Hematopoietic multipotent progenitor cell treated with erythropoietin and hydrocortisone succinate and interleukin-3 and kit ligand, for 6 days (in vitro differentiated cells): Measurements from ENCODE around the gene FCN3.
A peak's percentile ranks its signal among the peaks of the same experiment; 100 is the strongest.
"Not testable (repeated sequence)": the region's sequence is repeated elsewhere in the genome, so short reads cannot be mapped to it uniquely, and the experiment has no call there.

Source experiments
- DNase-seq: peaks from one replicate; pipeline ENCODE4 v3.0.0-alpha.2; 2015

The FCN3 gene

GRCh38 chr1:27374362-27375086 is at the start of gene FCN3:
Gene FCN3 (minus strand): TSS chr1:27374824. CDS start chr1:27374818, 6 bp downstream.
- no peak for DNase-seq

GRCh38 chr1:27423709-27424108 is 49.1 kb upstream of the FCN3 start:
- no peak for DNase-seq

DNA sequence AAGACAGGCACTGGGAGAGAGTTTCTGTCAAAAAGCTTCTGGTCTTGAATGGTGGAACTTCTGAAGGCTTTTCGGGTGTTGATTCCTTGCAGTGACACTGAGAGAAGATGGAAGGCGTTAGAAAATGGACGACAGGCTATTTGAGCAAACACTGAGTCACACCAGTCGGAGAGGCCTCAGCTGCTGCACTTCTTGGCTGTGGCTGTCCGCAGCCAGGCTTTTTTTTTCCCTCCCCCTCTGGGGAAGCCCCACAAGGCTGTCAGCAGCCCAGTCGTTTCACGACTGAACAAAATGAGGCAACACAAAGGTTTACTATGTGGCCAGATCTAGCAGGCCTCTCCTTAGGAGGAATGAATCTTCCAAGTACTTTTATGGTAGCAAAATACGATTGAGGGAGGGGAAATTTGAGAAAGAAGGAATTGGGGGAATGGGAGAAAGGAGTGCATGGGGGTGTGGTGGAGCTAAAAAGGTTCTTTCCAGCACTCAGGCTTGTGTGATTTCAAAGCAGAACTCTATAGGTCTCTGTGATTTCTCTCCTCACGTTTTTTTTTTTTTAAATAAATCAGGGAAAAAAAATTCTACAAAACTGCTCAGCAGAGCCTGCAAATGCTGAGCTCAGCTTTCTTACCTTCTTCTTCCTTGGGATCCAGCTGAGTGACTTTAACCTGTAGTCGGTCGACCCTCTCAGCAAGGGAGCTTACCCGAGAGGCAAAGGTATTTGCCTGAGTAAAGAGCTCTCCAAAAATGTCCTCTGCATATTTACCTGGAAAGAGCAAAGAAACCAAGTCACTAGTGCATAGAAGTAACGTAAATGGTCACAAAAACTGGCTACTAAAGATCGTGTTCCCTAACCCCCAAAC is 43.9 kb upstream of the FCN3 start:
- no peak for DNase-seq

- no peak for DNase-seq
These were observed 43.1 kb upstream of the FCN3 start for GRCh38 chr1:27417713-27418112.

DNA sequence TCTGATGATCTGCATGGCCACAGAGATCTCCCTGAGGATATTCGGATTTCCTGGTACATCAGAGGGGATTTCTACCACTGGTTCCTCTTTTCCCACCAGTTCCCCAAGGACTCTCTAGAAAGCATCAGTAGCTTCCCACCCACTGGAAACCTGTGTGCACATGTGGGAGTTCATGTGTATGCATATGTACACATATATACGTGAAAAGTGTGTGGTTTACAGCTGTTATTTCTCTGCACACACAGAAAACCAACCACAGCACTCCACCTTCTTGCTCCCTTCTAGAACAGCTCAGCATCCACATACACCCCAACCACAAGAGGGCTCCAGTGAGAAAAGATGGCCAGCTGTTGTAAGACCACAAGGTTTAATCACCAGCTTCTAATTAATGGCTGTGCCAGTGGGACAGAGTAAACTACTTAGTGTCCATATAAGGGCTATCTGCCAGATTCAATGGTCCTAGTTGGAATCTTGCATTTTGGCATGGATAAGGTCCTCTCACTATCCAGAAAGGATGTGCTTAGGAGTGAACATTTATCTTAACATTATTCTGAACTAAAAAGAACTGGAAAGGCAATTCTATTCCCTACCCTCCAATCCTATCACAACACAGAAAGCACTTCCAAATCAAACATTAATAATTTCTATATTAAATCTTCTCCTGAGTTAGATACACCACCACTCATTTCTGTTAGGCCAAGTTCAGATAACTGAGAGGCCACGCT is 41.9 kb upstream of the FCN3 start:
- DNase-seq = peak; percentile 92

DNA sequence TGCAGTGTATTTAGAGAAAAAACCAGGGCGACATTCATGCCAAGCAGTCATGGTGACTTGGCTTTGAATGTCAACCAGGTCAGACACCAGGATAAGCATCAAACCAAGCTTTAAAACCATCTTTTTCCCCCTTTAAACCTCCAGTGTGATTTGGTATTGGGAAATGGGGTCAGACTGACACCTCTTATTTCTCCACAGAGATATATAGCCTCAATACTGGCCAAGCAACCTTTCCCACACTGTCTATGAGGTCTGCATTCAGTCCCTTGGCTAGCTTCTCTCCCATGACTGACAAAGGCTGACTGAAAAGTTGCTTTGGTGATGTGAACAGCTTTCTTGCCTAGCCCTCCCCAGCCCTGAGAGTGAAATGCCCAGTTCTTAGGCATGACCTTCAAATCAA is 39.5 kb upstream of the FCN3 start:
- DNase-seq = no peak

- DNase-seq = no peak
These were observed 38.4 kb upstream of the FCN3 start for GRCh38 chr1:27413004-27413403.

DNA sequence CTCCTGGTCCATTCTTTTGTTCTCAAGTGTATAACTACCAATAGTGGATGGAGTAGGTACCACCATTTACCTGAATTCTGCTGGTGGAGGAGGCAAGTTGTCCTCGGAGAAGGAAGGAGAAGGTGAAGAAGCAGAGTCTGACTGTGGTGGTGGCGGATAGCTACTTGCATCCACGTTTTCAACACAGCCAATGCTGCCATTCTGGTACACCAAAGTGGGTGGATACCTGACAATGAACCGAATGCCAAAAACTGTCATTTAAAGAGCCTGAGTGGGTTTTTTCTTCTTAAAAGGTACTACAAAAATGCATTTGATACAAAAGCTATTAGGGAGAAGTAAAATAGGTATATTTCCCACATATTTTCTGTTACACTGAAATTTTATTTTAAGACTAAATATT is 37.9 kb upstream of the FCN3 start:
- DNase-seq = no peak

DNA sequence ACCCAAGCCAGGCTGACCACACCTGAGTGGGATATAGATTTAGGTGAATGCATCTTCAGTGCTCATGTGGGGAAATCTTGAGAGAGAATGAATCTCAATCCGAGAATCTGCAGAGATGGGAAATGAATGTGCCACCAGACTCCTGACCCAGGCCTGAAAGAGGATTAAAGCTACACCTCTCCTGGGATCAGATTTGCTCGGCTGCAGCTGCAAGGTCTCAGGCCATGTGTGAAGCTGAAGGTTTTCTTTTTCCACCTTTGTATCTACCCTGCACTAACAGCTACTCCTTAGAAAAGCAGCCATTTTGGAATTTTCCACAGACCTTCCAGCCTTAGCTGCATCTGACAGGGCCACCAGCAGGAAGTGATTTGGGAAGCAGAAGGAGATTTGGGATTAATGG is 36.1 kb upstream of the FCN3 start:
- DNase-seq = no peak

GRCh38 chr1:27409669-27410068 is 35.0 kb upstream of the FCN3 start:
- DNase-seq = no peak

DNA sequence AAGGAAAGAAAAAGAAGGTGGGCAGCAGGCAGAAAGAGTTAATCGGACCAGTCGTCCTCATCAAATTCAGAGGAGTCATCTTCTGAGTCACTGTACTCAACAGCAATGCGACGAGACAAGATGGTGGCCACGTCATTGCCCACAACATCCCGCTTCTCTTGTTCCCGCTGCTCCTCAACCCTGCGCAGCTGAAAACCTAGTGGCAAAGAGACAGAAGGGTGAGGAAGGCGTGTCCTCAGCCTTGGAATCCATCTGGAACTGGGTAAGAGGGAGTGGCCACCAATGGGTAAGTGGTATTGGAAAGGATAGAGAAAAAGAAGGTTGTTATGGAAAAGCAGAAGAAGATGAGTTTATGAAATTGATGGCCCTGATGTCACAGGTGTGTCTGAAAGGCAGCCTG is 33.5 kb upstream of the FCN3 start:
- DNase-seq = no peak

GRCh38 chr1:27406791-27407190 is 32.2 kb upstream of the FCN3 start:
- DNase-seq = not testable (repeated sequence)

GRCh38 chr1:27406362-27406680 is 31.7 kb upstream of the FCN3 start:
- no peak for DNase-seq

DNA sequence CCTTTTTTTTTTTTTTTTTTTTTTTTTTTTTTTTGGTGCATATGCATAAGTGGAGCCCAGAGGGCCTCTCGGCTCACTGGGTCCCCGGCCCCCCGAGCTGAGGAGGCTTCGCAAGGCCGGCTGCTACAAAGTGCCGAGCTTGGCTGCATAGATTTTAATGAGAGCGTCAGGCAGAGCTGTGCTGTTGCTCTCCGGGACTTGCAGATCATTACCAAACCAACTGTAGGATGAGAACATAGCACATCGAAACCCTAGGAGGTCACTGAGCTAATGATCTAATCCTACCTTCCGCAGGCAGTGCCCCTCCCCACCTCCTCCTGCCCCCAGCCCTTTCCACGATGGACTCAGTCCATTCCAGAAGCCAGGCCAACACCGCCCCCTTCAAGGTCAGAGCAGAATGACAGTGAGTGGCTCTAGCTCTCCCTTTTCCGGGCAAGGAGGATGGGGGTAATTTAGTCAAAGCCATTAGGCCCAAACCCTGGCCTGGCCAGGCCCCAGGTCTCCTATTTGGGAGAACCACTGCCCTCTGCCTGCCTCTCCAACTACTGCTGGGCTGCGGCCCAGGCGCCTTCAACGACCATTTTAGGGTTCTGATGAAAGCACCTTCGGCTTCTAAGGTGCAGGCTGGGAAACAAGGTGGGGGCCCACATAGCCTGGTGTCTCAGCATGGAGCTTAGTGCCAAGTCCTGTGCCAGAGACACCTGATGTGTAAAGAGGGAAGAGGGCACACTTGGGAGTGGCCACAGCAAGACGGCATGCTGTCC is 31.2 kb upstream of the FCN3 start:
- not testable (repeated sequence) for DNase-seq

DNA sequence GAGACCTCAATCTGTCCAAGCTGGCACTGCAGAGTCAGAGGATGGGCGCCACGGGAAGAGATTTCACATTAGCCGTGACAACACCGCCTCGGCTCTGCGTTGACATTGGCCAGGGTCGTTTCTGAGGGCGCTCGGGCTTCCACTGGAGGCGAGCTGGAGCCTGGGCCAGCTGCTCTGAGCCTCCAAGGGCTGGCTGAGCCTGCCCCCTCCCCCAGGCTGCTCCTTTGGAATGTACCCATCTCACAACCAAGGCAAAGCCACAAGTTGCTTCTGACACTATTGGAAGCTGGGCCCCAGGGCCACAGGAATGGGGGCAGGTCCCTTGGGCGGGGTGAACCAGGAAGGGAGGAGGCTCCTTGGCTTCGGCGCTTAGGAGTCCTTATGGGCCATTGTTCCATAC is 30.4 kb upstream of the FCN3 start:
- DNase-seq = no peak

GRCh38 chr1:27403931-27404330 is 29.3 kb upstream of the FCN3 start:
- no peak for DNase-seq

GRCh38 chr1:27403065-27403726 is 28.6 kb upstream of the FCN3 start:
- peak; percentile 75 for DNase-seq

DNA sequence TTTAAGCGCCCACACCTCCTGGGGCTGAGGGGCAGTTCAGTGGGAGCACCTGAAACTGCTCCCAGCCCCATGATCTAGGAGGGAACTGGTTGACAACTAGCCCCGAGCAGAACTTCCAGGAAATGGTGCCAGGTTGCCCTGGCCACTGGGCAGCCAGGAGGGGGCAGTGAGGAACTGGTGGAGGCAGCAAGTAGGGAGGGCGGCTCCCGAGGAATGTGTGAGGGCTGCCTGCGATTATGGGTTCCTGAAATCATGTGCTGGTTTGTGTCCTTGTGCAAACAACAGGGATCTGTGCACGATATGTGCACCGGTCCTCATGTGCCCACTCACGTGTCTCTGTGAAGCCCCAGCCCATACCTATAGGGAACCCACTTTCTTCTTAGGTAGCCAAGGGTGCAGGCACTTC is 27.7 kb upstream of the FCN3 start:
- DNase-seq = peak; percentile 79

GRCh38 chr1:27400963-27401341 is 26.3 kb upstream of the FCN3 start:
- DNase-seq = no peak

GRCh38 chr1:27400082-27400962 is 25.7 kb upstream of the FCN3 start:
- DNase-seq = no peak

DNA sequence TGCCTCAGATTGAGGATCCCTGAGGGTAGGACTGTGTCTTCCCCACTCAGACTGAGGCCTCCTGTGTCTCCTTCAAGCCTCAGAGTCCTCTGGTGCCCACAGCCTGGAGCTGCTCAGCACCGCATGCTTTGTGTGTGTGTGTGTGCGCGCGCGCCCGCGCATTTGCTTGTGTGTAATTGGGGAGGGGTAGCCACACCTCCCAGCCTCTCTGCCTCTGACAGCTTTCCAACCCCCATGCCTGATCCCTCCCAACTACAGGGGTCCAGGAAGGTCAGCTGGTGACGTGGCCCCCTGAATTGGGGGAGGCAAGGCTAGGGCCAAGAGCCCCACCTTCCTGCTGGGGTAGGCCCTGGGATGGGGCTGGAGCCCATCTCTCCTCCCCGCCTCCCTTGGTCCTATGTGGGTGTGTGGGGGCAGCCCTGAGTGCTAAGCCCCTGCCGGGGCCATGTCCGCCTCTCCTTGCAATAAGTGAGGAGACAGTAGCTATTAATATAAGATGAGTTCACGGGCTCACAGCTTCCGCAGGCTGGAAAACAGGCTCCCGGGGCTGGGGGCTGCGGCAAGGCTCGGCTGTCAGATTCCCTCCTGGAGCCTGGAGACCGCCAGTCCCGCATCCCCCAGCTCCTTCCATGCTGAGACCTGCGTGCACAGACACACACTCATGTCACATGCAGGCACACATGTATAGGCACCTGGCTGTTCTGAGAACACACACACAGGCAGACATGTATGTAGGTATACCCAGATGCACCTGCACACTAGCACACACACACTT is 24.8 kb upstream of the FCN3 start:
- DNase-seq = no peak
